K562 treated with DMSO at 1 percent for 4 hours (cell line): ENCODE measurements around the gene CD302. TPM values are rescaled to one million over a fixed set of nuclear protein-coding genes. Genes with fewer than 3 reads are reported as not detected.

Experiments
- total RNA-seq: library from RNA; unstranded; fragments of 300-600 nt; gene quantifications from 2 replicates; pipeline ENCODE4 v1.2.3, GENCODE V29; 2022; ENCODE audit not compliant: insufficient read depth

The CD302 gene
- total RNA-seq, result not detected in 2 replicates

GRCh38 chr2:159797543-159798375 lies at the start of gene CD302:
CD302 (minus strand) TSS chr2:159798208; CDS start chr2:159798198, 10 bp downstream.

Other genes starting within 250 kb of the CD302 start
- gene BAZ2B, start 181.7 kb downstream of the CD302 start, total RNA-seq, result 23.5 and 28.4 TPM in 2 replicates
- gene MARCHF7, start 85.7 kb downstream of the CD302 start, total RNA-seq, result 49.6 and 63.2 TPM in 2 replicates
- not detected in 2 replicates for gene LY75, start 106.5 kb upstream of the CD302 start, total RNA-seq